Measurements from ENCODE around the gene ST3GAL3.

DNA sequence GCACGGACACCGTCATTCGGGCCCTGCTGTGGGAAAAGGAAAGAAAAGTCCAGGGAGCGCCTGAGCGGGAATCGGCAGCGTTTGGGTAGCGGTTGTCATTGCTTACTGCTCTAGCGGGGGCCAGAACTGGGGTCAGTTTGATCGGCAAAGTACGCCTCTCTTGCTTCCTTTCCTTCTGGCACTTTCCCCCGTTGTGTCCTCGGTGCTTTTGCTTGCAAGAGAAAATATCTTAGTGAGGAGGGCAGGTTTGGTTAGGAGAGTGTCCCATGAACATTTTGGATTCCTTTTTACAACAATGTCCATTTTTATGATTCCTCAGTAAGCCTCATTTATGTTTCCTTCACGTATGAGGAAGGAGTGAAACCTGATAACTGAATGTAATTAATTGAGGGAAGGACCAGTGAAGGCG lies 670 bp downstream of the ST3GAL3 start:
- no peak for TF ChIP-seq ZFX (IDR thresholded peaks at IDR 0.05)
- TF ChIP-seq, protein P1, sequence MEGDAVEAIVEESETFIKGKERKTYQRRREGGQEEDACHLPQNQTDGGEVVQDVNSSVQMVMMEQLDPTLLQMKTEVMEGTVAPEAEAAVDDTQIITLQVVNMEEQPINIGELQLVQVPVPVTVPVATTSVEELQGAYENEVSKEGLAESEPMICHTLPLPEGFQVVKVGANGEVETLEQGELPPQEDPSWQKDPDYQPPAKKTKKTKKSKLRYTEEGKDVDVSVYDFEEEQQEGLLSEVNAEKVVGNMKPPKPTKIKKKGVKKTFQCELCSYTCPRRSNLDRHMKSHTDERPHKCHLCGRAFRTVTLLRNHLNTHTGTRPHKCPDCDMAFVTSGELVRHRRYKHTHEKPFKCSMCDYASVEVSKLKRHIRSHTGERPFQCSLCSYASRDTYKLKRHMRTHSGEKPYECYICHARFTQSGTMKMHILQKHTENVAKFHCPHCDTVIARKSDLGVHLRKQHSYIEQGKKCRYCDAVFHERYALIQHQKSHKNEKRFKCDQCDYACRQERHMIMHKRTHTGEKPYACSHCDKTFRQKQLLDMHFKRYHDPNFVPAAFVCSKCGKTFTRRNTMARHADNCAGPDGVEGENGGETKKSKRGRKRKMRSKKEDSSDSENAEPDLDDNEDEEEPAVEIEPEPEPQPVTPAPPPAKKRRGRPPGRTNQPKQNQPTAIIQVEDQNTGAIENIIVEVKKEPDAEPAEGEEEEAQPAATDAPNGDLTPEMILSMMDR (conservative IDR thresholded peaks at IDR 0.05), result no peak

Data from C4-2B (cell line).